HepG2 (cell line): Measurements from ENCODE around the gene SEC14L5. TPM values are rescaled to one million over a fixed set of nuclear protein-coding genes. Genes with fewer than 3 reads are reported as not detected.

Experiments
- AFF4 ChIP-seq: sonication (generic); formaldehyde crosslinking; IDR thresholded peaks from 2 replicates; pipeline ENCODE4 v1.4.0; 2020; ENCODE audit warnings: missing genetic modification reagents
- HNRNPUL1 ChIP-seq: fragments of 200-400 bp; formaldehyde crosslinking; IDR thresholded peaks from 2 replicates; pipeline ENCODE4 v1.6.1; 2017; ENCODE audit warnings: low read depth, mild to moderate bottlenecking, low read length, moderate library complexity
- NR3C1 ChIP-seq: sonication (generic); formaldehyde crosslinking; IDR thresholded peaks from 2 replicates; pipeline ENCODE4 v1.4.0; 2020; ENCODE audit warnings: missing genetic modification reagents
- RARA ChIP-seq: IDR thresholded peaks from 2 replicates; pipeline ENCODE4 v1.6.1; 2016; ENCODE audit warnings: missing genetic modification reagents, missing compliant biosample characterization
- ZBTB20 ChIP-seq: sonication (generic); formaldehyde crosslinking; IDR thresholded peaks from 2 replicates; pipeline ENCODE4 v1.8.1; 2023; ENCODE audit warnings: missing genetic modification reagents, low read depth, mild to moderate bottlenecking, borderline replicate concordance
- ZEB1 ChIP-seq: IDR thresholded peaks from 2 replicates; pipeline ENCODE4 v1.6.1; 2012; ENCODE audit warnings: mild to moderate bottlenecking, low read depth, inconsistent platforms; ENCODE audit not compliant: insufficient replicate concordance
- ZFP37 ChIP-seq: sonication (generic); formaldehyde crosslinking; IDR thresholded peaks from 2 replicates; pipeline ENCODE4 v1.4.0; 2020; ENCODE audit warnings: missing genetic modification reagents, borderline replicate concordance
- ZMYM4 ChIP-seq: sonication (generic); formaldehyde crosslinking; IDR thresholded peaks from 2 replicates; pipeline ENCODE4 v1.8.1; 2023; ENCODE audit warnings: mild to moderate bottlenecking, missing genetic modification reagents
- ZNF18 ChIP-seq: sonication (generic); formaldehyde crosslinking; IDR thresholded peaks from 2 replicates; pipeline ENCODE4 v1.8.0; 2022; ENCODE audit warnings: mild to moderate bottlenecking, missing genetic modification reagents; ENCODE audit not compliant: insufficient replicate concordance
- ZNF264 ChIP-seq: sonication (generic); formaldehyde crosslinking; IDR thresholded peaks from 2 replicates; pipeline ENCODE4 v1.4.0; 2020; ENCODE audit warnings: missing genetic modification reagents
- ZNF407 ChIP-seq: sonication (generic); formaldehyde crosslinking; IDR thresholded peaks from one replicate; pipeline ENCODE4 v1.5.1; 2020; ENCODE audit warnings: mild to moderate bottlenecking, missing genetic modification reagents; ENCODE audit errors: not compliant biosample characterization
- ZNF574 ChIP-seq: sonication (generic); formaldehyde crosslinking; IDR thresholded peaks from 2 replicates; pipeline ENCODE4 v1.4.0; 2020; ENCODE audit warnings: missing genetic modification reagents
- polyA plus RNA-seq, 8 experiments: library from polyadenylated mRNA; depleted of rRNA in 3 of 8; stranded (reverse) in 7 of 8; unstranded in 1 of 8; fragments of >200 nt; fragmentation: Illumina TruSeq in 4 of 8; extraction: Trizol in 4 of 8; gene quantifications; 2 replicates each; pipeline versions ENCODE4 v1.2.1 to v1.2.3, GENCODE V29; 2011 to 2016; ENCODE audit warnings: low read depth in 4 of 8, missing spikeins in 1 of 8, mixed read lengths in 1 of 8; ENCODE audit not compliant: insufficient read depth in 1 of 8
- total RNA-seq, 5 experiments: library from RNA; depleted of rRNA; stranded (reverse); fragments of >200 nt; fragmentation: Illumina TruSeq; extraction: Trizol; gene quantifications; 2 replicates each; pipeline ENCODE4 v1.2.3, GENCODE V29; 2016; ENCODE audit warnings: low read depth in 1 of 5

Gene SEC14L5
- total and polyA plus RNA-seq, 2 of the 13 experiments (the other 11 are each of a cell fraction or from before 2014, with no cell fraction given): 0.40 to 0.42 TPM

- TF ChIP-seq ZNF18 (peak; percentile 69), ZBTB20 (CRISPR knock-in tag) (peak; percentile 43; the same call in 1 of the 2 replicates), NR3C1 (CRISPR knock-in tag) (no peak), ZNF264 (CRISPR knock-in tag) (no peak), ZNF407 (CRISPR knock-in tag) (no peak), ZNF574 (CRISPR knock-in tag) (no peak), ZFP37 (no peak), RARA (no peak), ZEB1 (no peak), HNRNPUL1 (no peak), AFF4 (no peak), ZMYM4 (no peak)
Observed at GRCh38 chr16:4957420-4957719, 760 bp upstream of the SEC14L5 start (continued).
